ENCODE results near the gene P4HA1. TPM values are rescaled to one million over a fixed set of nuclear protein-coding genes. Genes with fewer than 3 reads are reported as not detected.
"Not testable (repeated sequence)": the region's sequence is repeated elsewhere in the genome, so short reads cannot be mapped to it uniquely, and the experiment has no call there.

The P4HA1 gene
- total and polyA plus RNA-seq, 12 donors = 9.2 to 109 (median 45.1) TPM

GRCh38 chr10:73003822-73004221 lies 92.8 kb downstream of the P4HA1 start:
- Histone ChIP-seq H3K36me3 (replicated peaks in 1 of 2) (peaks cover 0 to 27% of the 10 kb centered on the region in 2 donors), H3K9me3 (replicated peaks in 1 of 3) (no peaks in the 10 kb centered on the region), H3K27ac (no peak overlapping the region)

GRCh38 chr10:73000973-73001372 lies 95.7 kb downstream of the P4HA1 start:
- 76 to 86% (median 81%) methylated on average over 3 of the region's 3 CpGs for WGBS, 4 donors
- no peak for TF ChIP-seq POLR2A (IDR thresholded peaks at IDR 0.05)
- no peak for TF ChIP-seq CTCF (IDR thresholded peaks at IDR 0.05)
- H3K36me3 ChIP-seq (replicated peaks in 1 of 2) = peaks cover 0 to 13% of the 10 kb centered on the region in 2 donors
- intact Hi-C loops (cut with DNase I) = no loop called here
- no peaks in the 10 kb centered on the region for H3K27me3 ChIP-seq
- H3K4me3 ChIP-seq = no peak overlapping the region
- no peaks in the 10 kb centered on the region for H3K4me1 ChIP-seq (replicated peaks in 1 of 2)
- DNase-seq = no peak
- H3K9me3 ChIP-seq (replicated peaks in 1 of 3) = peaks cover 0 to 4% (median 3%) of the 10 kb centered on the region in 3 donors
- H3K27ac ChIP-seq = no peak overlapping the region

More at GRCh38 chr10:73003822-73004221, 92.8 kb downstream of the P4HA1 start:
- H3K4me3 ChIP-seq = no peak overlapping the region
- intact Hi-C loops (cut with DNase I) = no loop called here
- TF ChIP-seq CTCF (IDR thresholded peaks at IDR 0.05) (no peak), POLR2A (IDR thresholded peaks at IDR 0.05) (no peak)
- no peaks in the 10 kb centered on the region for H3K27me3 ChIP-seq
- H3K4me1 ChIP-seq (replicated peaks in 1 of 2) = no peaks in the 10 kb centered on the region
- DNase-seq = no peak

- H3K9me3 ChIP-seq (replicated peaks in 1 of 3) = peaks cover 0 to 4% (median 3%) of the 10 kb centered on the region in 3 donors
- WGBS, 4 donors = 97 to 100% (median 98%) methylated on average over 2 of the region's 2 CpGs
- intact Hi-C loops (cut with DNase I) = no loop called here
- H3K36me3 ChIP-seq (replicated peaks in 1 of 2) = no peaks in the 10 kb centered on the region
- no peaks in the 10 kb centered on the region for H3K27me3 ChIP-seq
- H3K4me1 ChIP-seq (replicated peaks in 1 of 2) = no peaks in the 10 kb centered on the region
- no peak overlapping the region for H3K27ac ChIP-seq
- no peak for DNase-seq
- TF ChIP-seq CTCF (IDR thresholded peaks at IDR 0.05) (no peak), POLR2A (IDR thresholded peaks at IDR 0.05) (no peak)
- no peak overlapping the region for H3K4me3 ChIP-seq
Measured at GRCh38 chr10:72997099-72997498, 99.6 kb downstream of the P4HA1 start.

GRCh38 chr10:72995459-72995858 lies 101.2 kb downstream of the P4HA1 start:
- intact Hi-C loops (cut with DNase I); H3K27me3 ChIP-seq; H3K27ac ChIP-seq; DNase-seq; H3K36me3 ChIP-seq (replicated peaks in 1 of 2); H3K4me1 ChIP-seq (replicated peaks in 1 of 2); H3K9me3 ChIP-seq (replicated peaks in 1 of 3); H3K4me3 ChIP-seq: not testable (repeated sequence)

- 86 to 95% (median 91%) methylated on average over 5 to 7 of the region's 7 CpGs for WGBS, 4 donors
- H3K4me3 ChIP-seq; DNase-seq; H3K27me3 ChIP-seq; H3K9me3 ChIP-seq (replicated peaks in 1 of 3); intact Hi-C loops (cut with DNase I); H3K27ac ChIP-seq; H3K4me1 ChIP-seq (replicated peaks in 1 of 2); H3K36me3 ChIP-seq (replicated peaks in 1 of 2): not testable (repeated sequence)
Measured at GRCh38 chr10:72989771-72990170, 106.9 kb downstream of the P4HA1 start.

GRCh38 chr10:72984618-72985017 lies 112.0 kb downstream of the P4HA1 start:
- H3K9me3 ChIP-seq (replicated peaks in 1 of 3); H3K27me3 ChIP-seq; H3K27ac ChIP-seq; H3K4me3 ChIP-seq; intact Hi-C loops (cut with DNase I); DNase-seq; H3K36me3 ChIP-seq (replicated peaks in 1 of 2); H3K4me1 ChIP-seq (replicated peaks in 1 of 2): not testable (repeated sequence)
- 89 to 97% (median 94%) methylated on average over 3 to 4 of the region's 4 CpGs for WGBS, 4 donors
